HFF-Myc (cell line): ENCODE data around the gene CMPK1.

Experiments used
- DNase-seq: peaks from one replicate; pipeline ENCODE4 v3.0.0-alpha.2; 2011; ENCODE audit warnings: low read depth; ENCODE audit errors: extremely low read depth
- H3K4me3 ChIP-seq: replicated peaks from 2 replicates; pipeline ENCODE4 v1.5.1; 2011; ENCODE audit warnings: low read depth, mild to moderate bottlenecking, control low read depth, low read length
- TF ChIP-seq, protein P1 (sequence below): IDR thresholded peaks from 2 replicates; pipeline ENCODE4 v1.5.1; 2012; ENCODE audit warnings: mild to moderate bottlenecking, low read depth, low read length, control low read depth; ENCODE audit errors: missing control alignments

CMPK1 gene

DNA sequence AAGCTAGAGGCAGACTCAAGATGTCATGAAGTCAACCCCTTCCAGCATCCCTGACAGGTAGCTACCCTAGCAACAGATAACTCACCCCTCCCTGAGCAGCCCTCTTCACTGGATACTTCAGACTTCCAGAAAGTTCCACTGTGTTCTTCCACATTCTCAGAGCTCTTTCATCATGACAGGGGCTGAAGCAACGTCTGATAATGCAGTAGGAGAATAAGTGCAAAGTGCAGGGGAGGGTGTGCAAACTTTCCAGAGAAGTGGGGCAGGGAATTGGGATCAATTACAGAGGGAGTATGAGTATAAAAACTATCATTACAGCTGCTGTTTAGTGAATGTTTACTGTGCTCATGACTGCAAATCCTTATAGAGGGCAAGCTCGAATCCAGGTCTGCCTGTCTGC is 56.1 kb downstream of the CMPK1 start:
- TF ChIP-seq, protein P1, sequence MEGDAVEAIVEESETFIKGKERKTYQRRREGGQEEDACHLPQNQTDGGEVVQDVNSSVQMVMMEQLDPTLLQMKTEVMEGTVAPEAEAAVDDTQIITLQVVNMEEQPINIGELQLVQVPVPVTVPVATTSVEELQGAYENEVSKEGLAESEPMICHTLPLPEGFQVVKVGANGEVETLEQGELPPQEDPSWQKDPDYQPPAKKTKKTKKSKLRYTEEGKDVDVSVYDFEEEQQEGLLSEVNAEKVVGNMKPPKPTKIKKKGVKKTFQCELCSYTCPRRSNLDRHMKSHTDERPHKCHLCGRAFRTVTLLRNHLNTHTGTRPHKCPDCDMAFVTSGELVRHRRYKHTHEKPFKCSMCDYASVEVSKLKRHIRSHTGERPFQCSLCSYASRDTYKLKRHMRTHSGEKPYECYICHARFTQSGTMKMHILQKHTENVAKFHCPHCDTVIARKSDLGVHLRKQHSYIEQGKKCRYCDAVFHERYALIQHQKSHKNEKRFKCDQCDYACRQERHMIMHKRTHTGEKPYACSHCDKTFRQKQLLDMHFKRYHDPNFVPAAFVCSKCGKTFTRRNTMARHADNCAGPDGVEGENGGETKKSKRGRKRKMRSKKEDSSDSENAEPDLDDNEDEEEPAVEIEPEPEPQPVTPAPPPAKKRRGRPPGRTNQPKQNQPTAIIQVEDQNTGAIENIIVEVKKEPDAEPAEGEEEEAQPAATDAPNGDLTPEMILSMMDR: no peak
- DNase-seq: no peak
- H3K4me3 ChIP-seq: no peak overlapping the region

GRCh38 chr1:47390843-47391242 is 57.3 kb downstream of the CMPK1 start:
- DNase-seq: no peak
- H3K4me3 ChIP-seq: no peak overlapping the region
- TF ChIP-seq, protein P1: no peak

GRCh38 chr1:47393141-47393540 is 59.6 kb downstream of the CMPK1 start:
- no peak overlapping the region for H3K4me3 ChIP-seq
- DNase-seq: no peak
- TF ChIP-seq, protein P1: no peak

GRCh38 chr1:47395433-47395832 is 61.8 kb downstream of the CMPK1 start:
- no peak overlapping the region for H3K4me3 ChIP-seq
- TF ChIP-seq, protein P1: no peak
- DNase-seq: no peak

DNA sequence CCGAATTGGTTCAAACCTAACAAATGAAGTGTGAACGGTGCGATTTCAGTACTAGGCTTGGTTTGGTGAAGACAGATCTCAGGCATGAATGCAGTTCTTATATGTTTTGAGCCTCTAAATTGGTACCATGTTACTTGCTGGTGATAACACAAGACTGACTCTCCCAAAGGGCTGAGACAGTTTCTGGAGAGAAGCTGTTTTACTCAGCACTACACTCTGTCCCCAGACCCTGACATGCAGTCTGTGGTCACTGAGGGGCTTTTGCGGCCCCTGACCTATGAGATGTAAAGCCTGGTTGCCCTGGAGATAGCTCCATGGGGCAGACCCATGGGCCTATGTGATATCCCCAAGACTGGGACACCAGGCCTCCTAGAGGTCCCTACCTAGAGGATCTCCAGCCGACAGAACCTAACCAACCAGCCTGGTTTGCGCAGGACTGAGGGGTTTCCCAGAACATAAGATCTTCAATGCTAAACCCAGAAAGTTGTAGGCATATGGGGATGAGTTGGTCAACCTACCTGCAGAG is 63.1 kb downstream of the CMPK1 start:
- TF ChIP-seq, protein P1: no peak
- no peak for DNase-seq
- no peak overlapping the region for H3K4me3 ChIP-seq

- H3K4me3 ChIP-seq: no peak overlapping the region
- TF ChIP-seq, protein P1: no peak
- no peak for DNase-seq
Measured at GRCh38 chr1:47399138-47399845, 65.7 kb downstream of the CMPK1 start.

DNA sequence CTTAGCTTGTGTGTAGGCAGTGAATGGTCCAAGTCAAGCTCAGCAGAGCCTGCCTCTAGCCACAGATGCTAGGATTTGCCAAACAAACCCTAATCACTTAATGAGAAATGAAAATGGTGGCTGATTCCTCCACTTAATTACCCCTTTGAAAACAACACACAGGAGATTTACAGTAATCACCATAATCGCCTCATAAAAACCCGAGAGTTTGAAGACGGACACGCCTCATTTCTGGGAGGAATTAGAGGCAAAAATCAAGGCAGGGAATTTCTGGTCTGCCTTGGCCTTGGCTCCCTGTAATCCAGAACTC is 66.2 kb downstream of the CMPK1 start:
- TF ChIP-seq, protein P1: no peak
- H3K4me3 ChIP-seq: no peak overlapping the region
- no peak for DNase-seq
